Thyroid gland (tissue), 4 donors: Measurements from ENCODE around the gene SGPP1.
"Not testable (repeated sequence)": the region's sequence is repeated elsewhere in the genome, so short reads cannot be mapped to it uniquely, and the experiment has no call there.

ENCODE experiments used
- POLR2A ChIP-seq, 2 donors: fragments of 450-650 bp; IDR thresholded peaks; one replicate each; pipeline ENCODE4 v1.6.1; 2017; ENCODE audit warnings: antibody characterized with exemption in 2 of 2, mild to moderate bottlenecking in 2 of 2, moderate library complexity in 1 of 2
- TF ChIP-seq, protein P1 (sequence below), 6 experiments: fragments of 200-600 bp in 3 of 6; fragments of 450-650 bp in 3 of 6; sonication (generic) in 3 of 6; IDR thresholded peaks; one replicate each; pipeline ENCODE4 v1.5.1; 2016 to 2019; ENCODE audit warnings: antibody characterized with exemption in 6 of 6, mild to moderate bottlenecking in 2 of 6, inconsistent platforms in 1 of 6, moderate library complexity in 1 of 6

DNA sequence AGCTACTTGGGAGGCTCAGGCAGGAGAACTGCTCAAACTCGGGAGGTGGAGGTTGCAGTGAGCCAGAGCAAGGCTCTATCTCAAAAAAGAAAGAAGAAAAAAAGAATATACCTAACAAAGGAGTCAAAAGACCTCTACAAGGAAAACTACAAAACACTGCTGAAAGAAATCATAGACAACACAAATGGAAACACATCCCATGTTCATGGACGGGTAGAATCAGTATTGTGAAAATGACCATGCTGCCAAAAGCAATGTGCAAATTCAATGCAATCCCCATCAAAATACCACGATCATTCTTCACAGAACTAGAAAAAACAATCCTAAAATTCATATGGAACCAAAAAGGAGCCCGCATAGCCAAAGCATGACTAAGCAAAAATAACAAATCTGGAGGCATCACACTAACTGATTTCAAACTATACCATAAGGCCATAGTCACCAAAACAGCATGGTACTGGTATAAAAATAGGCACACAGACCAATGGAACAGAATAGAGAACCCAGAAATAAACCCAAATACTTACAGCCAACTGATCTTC, 91.7 kb downstream of the SGPP1 start:
- TF ChIP-seq, protein P1, sequence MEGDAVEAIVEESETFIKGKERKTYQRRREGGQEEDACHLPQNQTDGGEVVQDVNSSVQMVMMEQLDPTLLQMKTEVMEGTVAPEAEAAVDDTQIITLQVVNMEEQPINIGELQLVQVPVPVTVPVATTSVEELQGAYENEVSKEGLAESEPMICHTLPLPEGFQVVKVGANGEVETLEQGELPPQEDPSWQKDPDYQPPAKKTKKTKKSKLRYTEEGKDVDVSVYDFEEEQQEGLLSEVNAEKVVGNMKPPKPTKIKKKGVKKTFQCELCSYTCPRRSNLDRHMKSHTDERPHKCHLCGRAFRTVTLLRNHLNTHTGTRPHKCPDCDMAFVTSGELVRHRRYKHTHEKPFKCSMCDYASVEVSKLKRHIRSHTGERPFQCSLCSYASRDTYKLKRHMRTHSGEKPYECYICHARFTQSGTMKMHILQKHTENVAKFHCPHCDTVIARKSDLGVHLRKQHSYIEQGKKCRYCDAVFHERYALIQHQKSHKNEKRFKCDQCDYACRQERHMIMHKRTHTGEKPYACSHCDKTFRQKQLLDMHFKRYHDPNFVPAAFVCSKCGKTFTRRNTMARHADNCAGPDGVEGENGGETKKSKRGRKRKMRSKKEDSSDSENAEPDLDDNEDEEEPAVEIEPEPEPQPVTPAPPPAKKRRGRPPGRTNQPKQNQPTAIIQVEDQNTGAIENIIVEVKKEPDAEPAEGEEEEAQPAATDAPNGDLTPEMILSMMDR (IDR thresholded peaks at IDR 0.05): not testable (repeated sequence)
- not testable (repeated sequence) for TF ChIP-seq POLR2A (IDR thresholded peaks at IDR 0.05)
